ENCODE measurements around the gene PRKCE. TPM values are rescaled to one million over a fixed set of nuclear protein-coding genes. Genes with fewer than 3 reads are reported as not detected.

Gene PRKCE
- total RNA-seq, 1 experiment from 2014 or later: 4.4 TPM

DNA sequence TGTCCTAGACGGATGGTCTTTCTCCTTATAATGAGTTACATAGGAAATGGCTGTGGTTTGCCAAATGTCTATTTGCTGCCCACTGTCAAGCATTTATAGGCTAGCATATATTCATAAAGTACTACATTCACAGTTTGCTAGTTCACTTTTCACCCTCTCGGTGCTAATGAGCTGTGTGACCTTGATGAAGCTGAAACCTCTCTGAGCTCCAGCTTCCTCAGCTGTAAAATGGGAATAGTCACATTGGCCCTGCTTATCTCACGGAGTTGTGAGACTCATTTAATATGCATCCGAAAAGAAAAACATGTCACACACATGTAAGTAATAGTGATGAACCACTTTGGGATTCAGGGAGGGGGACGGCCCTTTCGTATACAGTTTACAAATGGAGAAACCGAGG, 17.0 kb downstream of the PRKCE start:
- Histone ChIP-seq H3K4me3 (ENCODE audit: low read depth, low read length) (no peak overlapping the region), H3K9me3 (no peaks in the 10 kb centered on the region), H3K4me1 (peaks cover 19% of the 10 kb centered on the region), H3K36me3 (ENCODE audit: control insufficient read depth, insufficient read depth, low read length) (no peaks in the 10 kb centered on the region), H3K27me3 (replicated peaks; ENCODE audit: control insufficient read depth, insufficient read depth, low read length) (no peaks in the 10 kb centered on the region)
- Mint-ChIP-seq H3K4me3 (ENCODE audit: unreplicated experiment) (no peak overlapping the region), H3K27ac (ENCODE audit: unreplicated experiment) (no peak overlapping the region), H3K27me3 (ENCODE audit: insufficient read depth, unreplicated experiment) (no peaks in the 10 kb centered on the region), H3K4me1 (ENCODE audit: low read depth, unreplicated experiment) (no peaks in the 10 kb centered on the region), H3K9me3 (ENCODE audit: unreplicated experiment) (no peaks in the 10 kb centered on the region), H3K36me3 (ENCODE audit: insufficient read depth, unreplicated experiment) (no peaks in the 10 kb centered on the region)
- CTCF ChIA-PET: no interaction called here
- no peak for DNase-seq
- intact Hi-C loops (cut with micrococcal nuclease; ENCODE audit: unreplicated experiment): no loop called here
- POLR2A ChIA-PET: interaction anchor here (0.6 kb wide), 1 partner anchor 58 kb away, joined by 3 read pairs; no protein-coding TSS in a partner anchor
- no TSS peak for BruUV-seq (replicated peaks)
- TF ChIP-seq, protein P1, sequence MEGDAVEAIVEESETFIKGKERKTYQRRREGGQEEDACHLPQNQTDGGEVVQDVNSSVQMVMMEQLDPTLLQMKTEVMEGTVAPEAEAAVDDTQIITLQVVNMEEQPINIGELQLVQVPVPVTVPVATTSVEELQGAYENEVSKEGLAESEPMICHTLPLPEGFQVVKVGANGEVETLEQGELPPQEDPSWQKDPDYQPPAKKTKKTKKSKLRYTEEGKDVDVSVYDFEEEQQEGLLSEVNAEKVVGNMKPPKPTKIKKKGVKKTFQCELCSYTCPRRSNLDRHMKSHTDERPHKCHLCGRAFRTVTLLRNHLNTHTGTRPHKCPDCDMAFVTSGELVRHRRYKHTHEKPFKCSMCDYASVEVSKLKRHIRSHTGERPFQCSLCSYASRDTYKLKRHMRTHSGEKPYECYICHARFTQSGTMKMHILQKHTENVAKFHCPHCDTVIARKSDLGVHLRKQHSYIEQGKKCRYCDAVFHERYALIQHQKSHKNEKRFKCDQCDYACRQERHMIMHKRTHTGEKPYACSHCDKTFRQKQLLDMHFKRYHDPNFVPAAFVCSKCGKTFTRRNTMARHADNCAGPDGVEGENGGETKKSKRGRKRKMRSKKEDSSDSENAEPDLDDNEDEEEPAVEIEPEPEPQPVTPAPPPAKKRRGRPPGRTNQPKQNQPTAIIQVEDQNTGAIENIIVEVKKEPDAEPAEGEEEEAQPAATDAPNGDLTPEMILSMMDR (IDR thresholded peaks at IDR 0.05; ENCODE audit: insufficient read depth in 1 of 2, low read depth in 1 of 2, low read length in 1 of 2, severe bottlenecking in 1 of 2, unreplicated experiment in 1 of 2): no peak

DNA sequence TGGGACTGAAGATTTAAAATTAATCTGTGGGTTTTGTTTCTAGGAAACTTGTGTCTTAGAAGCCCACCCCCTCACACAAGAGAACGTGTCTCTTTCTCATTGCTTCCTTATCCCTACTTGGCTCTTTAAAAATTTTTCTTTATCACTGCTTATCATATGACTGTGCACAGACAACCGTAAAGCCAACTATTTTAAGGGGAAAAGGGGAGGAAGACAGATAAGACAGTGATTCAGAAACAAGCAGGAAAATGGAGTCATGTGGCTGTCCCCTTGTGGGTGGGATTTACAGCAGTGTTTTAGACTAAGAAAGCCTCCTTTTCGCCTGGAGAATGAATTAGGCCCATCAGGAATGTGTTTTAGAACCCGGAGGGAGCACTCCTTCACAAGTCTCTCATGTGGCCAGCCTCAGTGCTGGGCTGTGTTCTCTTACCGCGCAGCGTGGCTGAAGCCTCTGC, 17.6 kb downstream of the PRKCE start:
- Mint-ChIP-seq H3K36me3 (ENCODE audit: insufficient read depth, unreplicated experiment) (no peaks in the 10 kb centered on the region), H3K27me3 (ENCODE audit: insufficient read depth, unreplicated experiment) (no peaks in the 10 kb centered on the region), H3K4me1 (ENCODE audit: low read depth, unreplicated experiment) (no peaks in the 10 kb centered on the region), H3K9me3 (ENCODE audit: unreplicated experiment) (no peaks in the 10 kb centered on the region), H3K4me3 (ENCODE audit: unreplicated experiment) (no peak overlapping the region), H3K27ac (ENCODE audit: unreplicated experiment) (peak overlapping the region; percentile 59)
- TF ChIP-seq, protein P1 (IDR thresholded peaks at IDR 0.05; ENCODE audit: insufficient read depth in 1 of 2, low read depth in 1 of 2, low read length in 1 of 2, severe bottlenecking in 1 of 2, unreplicated experiment in 1 of 2): no peak
- no peaks in the 10 kb centered on the region for H3K9me3 ChIP-seq
- H3K4me3 ChIP-seq (ENCODE audit: low read depth, low read length): no peak overlapping the region
- DNase-seq: no peak
- no TSS peak for BruUV-seq (replicated peaks)
- POLR2A ChIA-PET: interaction anchor here (0.6 kb wide), 1 partner anchor 59 kb away, joined by 3 read pairs; no protein-coding TSS in a partner anchor
- CTCF ChIA-PET: no interaction called here
- H3K36me3 ChIP-seq (ENCODE audit: control insufficient read depth, insufficient read depth, low read length): no peaks in the 10 kb centered on the region
- intact Hi-C loops (cut with micrococcal nuclease; ENCODE audit: unreplicated experiment): no loop called here
- peaks cover 24% of the 10 kb centered on the region for H3K4me1 ChIP-seq
- no peaks in the 10 kb centered on the region for H3K27me3 ChIP-seq (replicated peaks; ENCODE audit: control insufficient read depth, insufficient read depth, low read length)

DNA sequence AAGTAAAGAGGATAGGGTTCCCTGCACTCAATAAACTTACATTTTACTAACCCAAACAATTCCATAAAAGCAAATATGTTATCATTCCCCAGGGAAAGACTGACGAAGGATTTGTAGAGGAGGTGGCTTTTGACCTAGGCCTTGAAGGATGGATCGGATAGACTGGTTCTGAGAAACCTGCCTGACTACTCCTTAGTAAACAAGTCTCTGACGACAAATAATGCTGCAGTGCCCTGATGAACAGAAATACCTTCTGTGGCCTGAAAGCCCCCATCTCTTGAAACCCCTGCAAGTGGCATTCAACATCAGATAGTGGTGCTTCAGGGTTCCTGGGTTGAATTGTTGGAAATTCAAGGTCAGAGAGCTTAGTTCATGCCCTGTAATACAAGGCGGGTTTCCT, 19.2 kb downstream of the PRKCE start:
- Mint-ChIP-seq H3K36me3 (ENCODE audit: insufficient read depth, unreplicated experiment) (no peaks in the 10 kb centered on the region), H3K27me3 (ENCODE audit: insufficient read depth, unreplicated experiment) (no peaks in the 10 kb centered on the region), H3K4me3 (ENCODE audit: unreplicated experiment) (no peak overlapping the region), H3K9me3 (ENCODE audit: unreplicated experiment) (no peaks in the 10 kb centered on the region), H3K27ac (ENCODE audit: unreplicated experiment) (no peak overlapping the region), H3K4me1 (ENCODE audit: low read depth, unreplicated experiment) (no peaks in the 10 kb centered on the region)
- intact Hi-C loops (cut with micrococcal nuclease; ENCODE audit: unreplicated experiment): no loop called here
- no TSS peak for BruUV-seq (replicated peaks)
- no peak for DNase-seq
- TF ChIP-seq, protein P1 (IDR thresholded peaks at IDR 0.05; ENCODE audit: insufficient read depth in 1 of 2, low read depth in 1 of 2, low read length in 1 of 2, severe bottlenecking in 1 of 2, unreplicated experiment in 1 of 2): no peak
- Histone ChIP-seq H3K36me3 (ENCODE audit: control insufficient read depth, insufficient read depth, low read length) (no peaks in the 10 kb centered on the region), H3K27me3 (replicated peaks; ENCODE audit: control insufficient read depth, insufficient read depth, low read length) (no peaks in the 10 kb centered on the region), H3K9me3 (no peaks in the 10 kb centered on the region), H3K4me3 (ENCODE audit: low read depth, low read length) (no peak overlapping the region), H3K4me1 (peaks cover 40% of the 10 kb centered on the region)
- ChIA-PET CTCF (no interaction called here), POLR2A (no interaction called here)

Data from Caco-2 (cell line).